ENCODE data around the gene FGF14.
A peak's percentile ranks its signal among the peaks of the same experiment; 100 is the strongest.

The FGF14 gene

DNA sequence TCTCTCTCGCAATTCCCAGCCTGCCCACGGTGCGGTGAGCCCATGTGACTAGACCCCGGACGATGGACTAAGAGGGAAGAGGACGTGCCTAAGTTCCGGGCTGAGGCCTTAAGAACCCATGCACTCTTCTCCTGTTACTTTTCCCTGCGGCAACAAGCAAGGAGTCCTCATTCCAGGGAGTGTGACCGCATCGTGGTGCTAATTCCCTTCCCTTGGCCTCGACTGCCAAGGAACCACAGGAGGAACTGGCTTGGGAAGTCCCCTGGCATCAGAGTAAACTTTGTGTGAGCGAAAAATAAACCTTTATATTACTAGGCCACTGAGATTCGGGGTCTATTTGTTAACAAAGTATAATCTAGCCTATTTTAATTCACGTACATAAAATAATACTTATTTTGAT is 34.0 kb downstream of the FGF14 start:
- DNase-seq (ENCODE audit: low spot score) = no peak

DNA sequence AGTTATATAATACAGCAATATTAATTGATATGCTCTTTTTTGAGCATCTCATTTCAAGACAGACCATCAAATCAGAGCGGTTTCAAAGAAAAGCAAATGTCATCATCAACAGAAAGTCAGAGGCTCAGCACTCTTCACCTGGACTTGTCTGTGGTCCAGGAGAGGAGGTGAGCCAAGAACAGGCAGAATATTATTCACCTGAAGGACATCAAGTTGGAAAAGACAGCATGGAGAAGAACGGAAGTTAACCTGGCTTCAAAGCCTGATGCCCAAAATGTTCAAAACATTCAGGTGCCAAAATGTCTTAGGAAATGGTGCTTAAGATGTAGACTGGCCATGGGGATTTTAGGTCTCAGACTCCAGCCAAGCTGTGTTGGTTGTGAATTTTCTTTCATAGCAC is 40.7 kb downstream of the FGF14 start:
- no peak for DNase-seq (ENCODE audit: low spot score)

DNA sequence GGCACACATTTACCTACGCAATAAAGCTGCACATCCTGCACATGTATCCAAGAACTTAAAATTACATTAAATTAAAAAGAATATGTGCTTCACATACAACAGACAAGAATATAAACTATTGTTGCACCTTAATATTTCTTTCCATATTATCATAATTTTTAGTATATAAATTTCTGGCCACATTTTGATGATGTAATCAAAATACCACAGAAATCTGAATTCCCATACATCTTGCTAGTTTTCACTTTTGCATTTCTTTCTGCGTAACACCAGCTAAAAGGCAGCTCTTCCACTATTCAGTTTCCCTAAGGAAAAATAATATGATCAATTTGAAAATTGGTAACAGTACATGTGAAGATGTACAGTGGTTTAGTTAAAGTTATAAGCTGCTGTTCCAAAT is 42.6 kb downstream of the FGF14 start:
- no peak for DNase-seq (ENCODE audit: low spot score)

DNA sequence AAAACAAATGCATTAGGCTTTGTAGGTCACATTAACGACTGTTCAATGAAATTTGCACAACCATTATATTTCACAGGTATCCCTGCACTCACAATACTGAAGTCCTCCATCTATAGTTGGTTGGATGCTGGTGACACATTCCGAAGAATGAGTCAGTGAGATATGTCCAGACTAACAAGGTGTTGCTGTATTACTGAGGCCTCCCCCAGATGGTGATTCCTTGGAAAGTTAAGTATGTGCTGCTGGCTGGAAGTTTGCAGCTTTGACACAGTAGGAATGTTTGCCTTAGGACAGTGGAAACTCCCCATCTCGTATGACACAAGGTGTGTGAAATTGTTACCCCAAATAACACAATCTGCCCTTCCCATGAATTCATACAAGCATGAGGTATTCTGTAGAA is 46.6 kb downstream of the FGF14 start:
- no peak for DNase-seq (ENCODE audit: low spot score)

DNA sequence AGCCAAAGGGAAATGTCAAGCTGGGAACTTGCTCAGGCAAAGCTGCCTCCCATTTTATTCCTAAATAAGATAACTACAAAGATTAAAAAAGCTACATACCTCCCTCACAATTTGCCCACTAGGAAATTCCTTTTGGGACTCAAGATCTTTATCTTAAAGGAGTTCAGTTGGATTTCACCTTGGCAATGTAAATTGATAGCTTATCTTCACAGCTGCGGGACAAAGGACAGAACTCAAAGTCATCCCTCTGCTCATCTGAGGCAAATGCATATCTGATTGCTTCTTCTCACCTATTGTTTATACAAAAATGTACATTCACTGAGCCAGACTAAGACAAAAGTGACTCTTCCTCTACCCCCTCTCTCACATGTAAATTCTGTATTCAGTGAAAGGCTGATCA is 47.8 kb downstream of the FGF14 start:
- no peak for DNase-seq (ENCODE audit: low spot score)

DNA sequence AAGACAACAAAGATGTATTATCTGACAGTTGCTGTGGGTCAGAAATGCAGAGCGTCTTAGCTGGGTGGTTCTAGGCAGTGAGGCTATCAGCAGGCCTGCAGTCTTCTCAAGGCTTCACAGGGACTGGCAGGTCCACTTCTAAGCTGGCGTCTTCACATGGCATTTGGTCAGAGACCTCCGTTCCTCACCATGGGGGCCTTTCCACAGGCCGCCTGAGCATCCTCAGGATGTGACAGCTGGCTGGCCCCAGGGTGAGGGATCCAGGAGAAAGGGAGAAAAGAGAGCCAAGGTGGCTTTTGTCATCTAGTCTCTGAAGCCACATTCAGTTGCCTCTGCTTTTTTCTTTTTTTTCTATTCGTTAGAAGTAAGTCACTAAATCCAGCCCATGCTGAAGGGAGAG is 50.3 kb downstream of the FGF14 start:
- no peak for DNase-seq (ENCODE audit: low spot score)

DNA sequence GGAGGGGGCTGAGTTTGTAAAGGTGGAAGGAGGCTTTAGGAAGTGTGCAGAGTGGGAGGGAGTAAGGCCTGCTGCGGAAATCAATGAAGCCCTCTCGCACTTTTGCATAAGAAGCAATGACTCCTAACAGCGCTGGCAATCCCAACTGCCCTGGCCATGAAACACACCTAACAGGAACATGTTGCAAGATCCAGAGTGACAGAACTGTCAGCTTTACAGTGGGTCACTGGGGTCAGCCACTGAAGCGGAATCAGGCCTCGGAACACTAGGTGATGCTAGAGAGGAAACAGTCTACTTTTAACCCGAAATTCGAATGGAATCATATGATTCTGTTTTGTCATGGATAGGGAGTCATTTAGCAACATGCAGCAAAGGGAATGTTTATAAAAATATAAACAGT is 54.4 kb downstream of the FGF14 start:
- DNase-seq (ENCODE audit: low spot score) = no peak

DNA sequence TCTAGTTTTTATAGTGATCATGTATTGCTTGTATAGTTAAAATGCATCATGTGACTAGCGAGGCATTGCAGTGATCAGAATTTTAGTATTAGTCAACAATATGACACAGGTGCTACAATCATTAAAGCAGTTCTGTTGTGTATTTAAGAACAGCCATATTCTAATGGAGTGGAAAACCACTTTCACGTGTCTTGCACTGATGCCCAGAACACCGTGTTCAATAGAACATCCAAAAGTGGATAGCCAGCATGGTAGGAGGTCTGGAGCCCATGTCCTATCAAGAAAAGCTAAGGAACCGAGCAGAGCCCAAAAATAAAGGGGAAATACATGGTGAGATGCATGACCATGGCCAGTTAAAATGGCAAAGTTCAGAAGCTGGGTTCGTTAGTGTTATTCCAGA is 55.1 kb downstream of the FGF14 start:
- no peak for DNase-seq (ENCODE audit: low spot score)

DNA sequence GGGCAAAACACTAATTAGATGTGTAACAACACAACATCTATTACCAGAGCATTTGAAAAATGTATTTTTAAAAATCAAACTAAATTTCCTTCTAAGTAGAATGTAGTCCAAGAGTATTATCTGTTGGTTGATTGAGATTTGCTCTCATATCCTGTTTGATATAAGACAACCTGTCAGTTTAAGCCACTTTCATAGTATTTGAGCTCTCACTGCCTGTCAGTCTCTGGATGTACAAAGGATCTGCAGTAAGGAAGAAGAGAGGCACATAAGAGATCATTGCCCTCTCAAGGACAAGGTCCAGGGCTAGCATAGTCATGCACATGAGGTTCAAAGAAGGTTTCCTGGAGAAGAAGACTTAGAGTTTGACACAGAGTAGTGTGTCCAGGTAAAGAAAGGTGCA is 57.4 kb downstream of the FGF14 start:
- DNase-seq (ENCODE audit: low spot score) = no peak

DNA sequence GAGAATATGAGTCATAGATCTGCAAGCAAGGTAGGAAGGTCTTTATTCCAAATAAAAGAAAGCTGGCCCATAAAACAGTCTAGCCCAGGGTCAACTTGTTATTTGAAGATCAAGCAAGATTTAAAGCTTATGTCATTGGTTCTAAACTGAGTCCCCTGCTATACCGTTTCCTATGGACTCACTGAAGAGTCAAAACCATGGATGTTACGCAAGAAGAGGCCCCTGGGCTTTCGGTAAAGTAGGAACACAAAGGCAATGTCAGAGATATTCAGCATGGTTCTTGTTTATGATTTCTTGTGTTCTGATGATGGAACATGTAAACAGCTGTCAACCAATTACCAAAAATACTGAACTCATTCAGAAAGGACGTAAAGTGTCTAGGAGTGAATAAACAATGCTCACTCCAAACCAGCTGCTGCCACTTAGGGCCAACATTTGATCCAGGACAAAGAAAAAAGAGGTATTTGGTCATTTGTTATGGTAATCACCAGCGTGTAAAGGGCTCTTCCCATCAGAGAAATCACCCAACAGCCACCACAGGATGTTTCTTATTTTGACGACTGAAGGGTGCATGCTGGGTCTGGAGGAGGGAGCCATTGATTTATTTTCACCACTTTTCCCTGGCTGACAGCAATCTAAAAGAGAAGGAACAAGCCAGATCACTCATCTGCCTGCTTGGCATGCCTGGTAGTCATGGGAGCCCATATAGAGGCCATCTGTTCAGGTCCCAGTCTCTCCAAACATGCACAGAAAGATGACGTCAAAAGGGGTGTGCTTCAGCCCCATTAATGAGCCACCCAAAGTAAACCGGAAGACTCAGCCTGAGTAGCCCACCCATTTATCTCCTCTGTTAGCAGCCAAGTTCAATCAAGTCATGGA is 68.3 kb downstream of the FGF14 start:
- DNase-seq (ENCODE audit: low spot score) = no peak

DNA sequence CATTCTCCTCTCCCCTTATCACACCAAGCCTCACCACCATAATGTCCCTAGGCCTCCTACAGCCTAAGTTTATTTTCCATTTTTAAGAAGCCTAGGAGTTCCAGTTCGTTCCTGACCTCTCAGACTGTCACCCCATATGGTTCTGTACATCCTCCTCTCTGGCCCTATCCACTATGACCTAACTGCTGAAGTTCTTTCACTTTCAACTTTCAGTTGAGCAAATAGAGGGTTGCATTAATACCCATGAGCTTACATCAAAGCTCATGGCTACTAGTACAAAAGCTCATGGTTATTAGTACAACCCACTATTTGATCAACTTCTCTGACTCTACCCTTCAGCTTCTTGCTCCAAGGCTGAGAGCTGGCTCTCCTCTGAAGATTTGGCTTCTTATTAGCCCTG is 72.9 kb downstream of the FGF14 start:
- DNase-seq (ENCODE audit: low spot score) = no peak

DNA sequence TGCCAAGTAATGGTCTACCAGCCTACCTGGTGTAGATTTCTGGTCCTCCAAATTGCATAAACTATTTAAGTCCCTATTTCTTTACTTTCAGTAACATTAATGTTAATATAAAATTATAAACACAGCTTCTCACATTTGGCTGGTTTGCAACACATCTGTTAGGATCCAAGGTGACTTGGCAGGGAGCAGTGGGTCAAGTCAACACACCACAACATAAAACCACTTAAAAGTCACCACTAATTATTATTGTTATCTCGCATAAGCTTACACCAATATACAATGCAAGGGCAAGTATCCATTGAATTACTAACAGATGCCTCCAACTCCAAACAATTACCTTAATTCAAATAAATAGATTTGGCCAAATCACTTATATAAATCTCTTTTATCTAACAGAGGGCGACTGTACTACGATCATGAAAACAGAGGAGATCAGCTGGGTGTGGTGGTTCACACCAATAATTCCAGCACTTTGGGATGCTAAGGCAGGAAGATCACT is 74.7 kb downstream of the FGF14 start:
- DNase-seq (ENCODE audit: low spot score) = peak; percentile 7

DNA sequence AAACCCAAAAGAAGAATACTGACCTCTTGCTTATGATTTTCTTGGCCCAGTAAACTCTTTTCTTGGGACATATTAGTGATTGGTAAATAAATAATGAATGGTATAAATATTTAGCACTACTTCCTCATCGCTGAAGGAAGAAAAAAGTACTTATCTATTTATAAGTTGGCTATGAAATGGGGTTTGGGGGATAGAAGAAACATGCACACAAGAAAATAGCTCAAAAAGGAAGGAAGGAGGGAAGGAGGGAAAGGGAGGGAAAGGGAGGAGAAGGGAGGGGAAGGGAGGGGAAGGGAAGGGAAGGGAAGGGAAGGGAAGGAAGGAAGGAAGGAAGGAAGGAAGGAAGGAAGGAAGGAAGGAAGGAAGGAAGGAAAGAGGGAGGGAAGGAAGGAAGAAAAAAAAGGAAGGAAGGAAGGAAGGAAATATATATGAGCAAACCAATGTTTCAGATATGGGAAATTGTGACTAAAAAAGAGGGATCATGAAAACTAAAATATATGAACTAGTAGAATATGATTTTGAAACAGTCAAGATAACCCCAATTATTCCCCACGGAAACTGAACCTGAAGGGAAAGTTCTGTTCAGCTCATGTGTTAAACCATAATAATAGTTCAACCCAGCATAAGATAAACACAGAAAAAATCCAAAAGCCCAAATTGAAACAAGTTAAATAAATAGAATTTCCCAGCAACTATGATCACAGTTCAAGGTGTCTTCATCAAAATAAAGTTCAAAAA is 75.3 kb downstream of the FGF14 start:
- no peak for DNase-seq (ENCODE audit: low spot score)

DNA sequence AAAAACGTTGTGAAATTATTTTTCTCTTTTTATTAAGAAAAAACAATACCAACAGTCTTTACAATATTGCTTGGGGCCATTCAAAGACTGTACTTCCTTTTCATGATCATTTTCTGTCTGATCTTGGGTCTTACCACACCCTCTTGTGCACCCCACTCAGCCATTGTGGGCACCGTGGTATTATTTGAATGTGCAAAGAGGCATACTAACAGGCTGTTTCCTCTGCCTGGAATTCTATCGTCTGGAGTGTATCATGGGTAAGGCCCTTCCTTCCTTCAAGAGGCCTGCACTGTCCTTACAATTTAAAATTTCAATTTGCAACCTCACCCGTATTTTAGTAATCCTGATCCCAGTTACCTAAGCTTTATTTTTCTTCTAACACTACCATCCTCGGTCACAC is 76.5 kb downstream of the FGF14 start:
- DNase-seq (ENCODE audit: low spot score) = no peak

DNA sequence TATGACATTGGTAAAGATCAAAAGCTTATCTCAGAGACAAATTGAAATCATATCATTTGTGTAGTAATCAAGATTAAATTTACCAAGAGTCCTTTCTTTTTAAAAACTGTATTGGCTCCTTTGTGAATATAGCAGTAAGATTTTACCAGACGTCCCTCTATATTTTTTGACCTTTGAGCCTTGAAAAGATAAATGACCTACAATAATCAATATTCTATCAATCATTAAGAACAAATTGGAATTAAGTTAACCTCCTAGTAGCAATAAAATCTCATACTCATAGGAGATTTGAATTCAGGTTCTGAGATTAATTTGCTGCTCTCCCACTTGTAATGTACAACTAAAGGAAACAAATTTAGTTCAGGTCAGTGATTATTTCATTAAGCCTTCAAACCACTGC is 78.3 kb downstream of the FGF14 start:
- DNase-seq (ENCODE audit: low spot score) = no peak

DNA sequence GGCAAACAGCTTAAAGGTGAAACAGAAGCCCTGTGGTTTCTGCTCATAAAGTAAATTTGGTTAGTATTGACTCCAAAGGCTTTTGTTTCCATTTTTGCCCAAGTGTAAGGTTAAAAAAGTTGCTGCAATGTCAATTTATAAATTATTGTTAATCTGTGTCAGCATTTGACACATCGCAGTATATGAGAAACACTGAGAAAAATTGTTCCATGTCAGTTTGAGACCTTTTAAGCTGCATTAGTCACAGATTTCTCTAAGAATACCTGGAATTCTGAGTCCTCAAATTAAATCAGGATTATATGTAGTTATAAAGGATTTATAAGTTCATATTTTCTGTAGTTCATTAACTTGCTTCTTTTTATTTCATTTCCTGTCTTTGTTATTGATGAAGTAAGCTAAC is 78.8 kb downstream of the FGF14 start:
- no peak for DNase-seq (ENCODE audit: low spot score)

DNA sequence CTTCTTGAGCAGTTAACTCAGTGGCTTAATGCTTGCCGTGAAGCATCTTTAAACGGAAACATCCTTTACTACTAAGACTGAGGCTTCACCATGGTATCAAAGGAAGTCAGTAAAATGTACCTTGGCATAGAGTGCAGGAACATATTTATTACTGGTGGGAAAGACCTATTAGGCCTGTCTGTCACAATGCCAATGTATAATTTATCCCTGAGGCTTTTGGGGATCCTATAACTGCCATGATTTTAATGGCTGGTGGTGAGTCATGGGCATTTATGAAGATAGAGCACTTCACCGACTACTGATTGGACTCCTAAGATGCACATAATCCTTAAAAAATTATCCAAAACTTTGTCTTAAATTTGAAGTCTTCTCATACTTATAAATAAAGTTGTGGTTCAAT is 79.6 kb downstream of the FGF14 start:
- no peak for DNase-seq (ENCODE audit: low spot score)

DNA sequence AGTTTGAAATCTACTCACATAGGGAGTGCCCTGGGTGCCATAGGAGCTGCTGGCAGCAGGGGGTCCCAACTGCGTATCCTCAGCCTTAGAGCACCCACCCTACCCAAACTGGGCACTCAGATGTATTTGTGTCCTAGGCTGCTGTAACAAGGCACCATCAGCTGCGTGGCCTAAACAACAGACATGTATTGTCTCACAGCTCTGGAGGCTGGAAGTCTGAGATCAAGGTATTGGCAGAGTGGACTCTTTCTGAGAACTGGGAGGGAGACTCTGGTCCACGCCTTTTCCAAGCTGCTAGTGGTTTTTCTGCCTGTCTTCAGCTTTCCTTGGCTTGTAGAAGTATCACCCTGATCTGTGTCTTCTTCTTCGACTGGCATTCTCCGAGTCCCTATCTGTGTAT is 83.6 kb downstream of the FGF14 start:
- DNase-seq (ENCODE audit: low spot score) = no peak

DNA sequence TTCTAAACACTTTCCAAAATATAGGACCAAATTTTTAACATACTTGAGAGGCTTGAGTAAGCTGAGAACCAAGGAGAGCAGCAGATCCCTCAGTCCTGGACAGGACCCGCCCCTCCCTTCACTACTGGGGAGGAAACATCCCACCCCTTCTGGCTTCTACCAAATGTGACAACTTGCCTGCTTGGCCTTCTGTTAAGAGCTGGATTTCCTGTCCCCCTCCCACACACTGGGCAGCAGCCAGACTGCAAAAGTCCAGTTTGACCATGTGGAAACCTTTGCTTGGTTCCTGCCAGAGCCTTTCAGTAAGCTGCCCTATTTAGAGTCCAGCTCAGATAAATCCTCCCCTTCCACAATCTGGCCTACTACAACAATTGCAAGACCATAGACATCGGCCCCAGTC is 84.3 kb downstream of the FGF14 start:
- no peak for DNase-seq (ENCODE audit: low spot score)

DNA sequence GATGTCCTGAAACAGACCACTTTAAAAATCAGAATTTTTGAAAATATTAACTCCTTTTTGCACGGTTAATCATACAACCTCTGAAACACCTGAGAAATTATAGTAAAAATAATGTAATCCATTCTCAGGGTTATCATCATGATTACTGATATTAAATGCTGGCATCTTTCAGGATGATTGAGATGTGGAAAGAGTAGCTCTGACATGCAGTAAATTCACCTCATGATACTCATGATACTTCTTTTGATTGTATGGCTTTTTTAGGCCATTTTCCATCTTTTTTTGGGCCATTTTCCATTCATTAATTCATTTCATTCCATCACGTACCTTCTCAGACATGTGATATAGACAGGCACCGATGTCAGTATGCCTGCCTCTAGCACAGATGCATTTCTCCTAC is 85.1 kb downstream of the FGF14 start:
- DNase-seq (ENCODE audit: low spot score) = no peak

DNA sequence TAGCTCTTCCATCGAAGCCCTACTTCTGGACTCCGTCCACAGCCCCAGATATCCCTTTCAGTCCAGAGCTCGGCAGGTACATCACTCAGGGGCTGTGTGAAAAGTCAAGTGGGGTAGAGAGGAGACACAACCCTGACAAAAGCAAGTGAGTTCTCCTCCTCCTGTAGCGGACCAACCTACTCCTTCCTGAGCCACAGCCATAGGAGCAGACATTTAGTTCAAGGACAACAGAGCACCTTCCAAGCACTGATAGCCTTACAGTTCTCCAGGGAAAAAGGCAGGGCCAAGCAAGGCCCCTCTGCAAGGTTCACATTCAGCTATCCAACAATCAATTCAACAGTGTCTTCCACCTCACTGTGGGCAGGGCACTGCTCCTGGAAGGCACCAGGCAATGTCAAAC is 89.0 kb downstream of the FGF14 start:
- no peak for DNase-seq (ENCODE audit: low spot score)

DNA sequence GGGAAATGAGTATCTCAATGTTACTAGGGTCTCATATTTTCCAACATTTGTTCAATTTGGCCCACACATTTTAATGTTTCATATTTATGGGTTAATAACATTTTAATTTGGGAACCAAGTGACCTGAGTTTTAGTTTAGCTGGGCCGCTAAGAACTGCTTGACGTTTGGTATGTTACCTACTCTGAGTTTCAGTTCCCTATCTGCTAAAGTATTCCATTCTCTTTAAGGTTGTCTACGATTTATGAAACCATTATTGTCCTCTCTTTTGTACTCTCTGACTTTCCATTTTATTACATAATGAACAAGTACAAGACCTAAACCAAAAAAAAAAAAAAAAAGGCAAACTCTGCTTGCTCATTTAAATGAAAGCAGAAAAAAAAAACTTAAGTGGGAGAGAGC is 89.9 kb downstream of the FGF14 start:
- DNase-seq (ENCODE audit: low spot score) = no peak

DNA sequence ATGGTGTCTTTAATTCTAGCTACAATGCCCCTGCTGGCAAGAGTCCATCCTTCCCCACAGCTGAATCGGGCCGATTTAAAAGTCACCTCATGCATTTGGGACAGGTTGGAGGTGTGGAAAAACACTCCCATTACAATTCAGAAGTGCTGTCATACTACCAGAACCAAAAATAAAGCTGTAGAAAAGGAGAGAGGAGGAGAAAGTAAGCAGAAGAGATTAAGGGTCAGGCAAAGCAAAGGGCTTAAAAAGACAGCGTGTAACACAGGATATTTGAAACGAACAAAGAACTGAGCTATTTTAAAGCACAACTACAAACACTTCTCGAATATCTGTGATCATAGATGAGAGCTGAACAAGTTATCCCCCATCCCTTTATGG is 90.4 kb downstream of the FGF14 start:
- no peak for DNase-seq (ENCODE audit: low spot score)
